ENCODE results near the gene EPAS1. TPM values are rescaled to one million over a fixed set of nuclear protein-coding genes. Genes with fewer than 3 reads are reported as not detected.

The EPAS1 gene
- total and polyA plus RNA-seq, 2 of the 13 experiments (the other 11 are each of a cell fraction or from before 2014, with no cell fraction given): 47.1 to 182 TPM

DNA sequence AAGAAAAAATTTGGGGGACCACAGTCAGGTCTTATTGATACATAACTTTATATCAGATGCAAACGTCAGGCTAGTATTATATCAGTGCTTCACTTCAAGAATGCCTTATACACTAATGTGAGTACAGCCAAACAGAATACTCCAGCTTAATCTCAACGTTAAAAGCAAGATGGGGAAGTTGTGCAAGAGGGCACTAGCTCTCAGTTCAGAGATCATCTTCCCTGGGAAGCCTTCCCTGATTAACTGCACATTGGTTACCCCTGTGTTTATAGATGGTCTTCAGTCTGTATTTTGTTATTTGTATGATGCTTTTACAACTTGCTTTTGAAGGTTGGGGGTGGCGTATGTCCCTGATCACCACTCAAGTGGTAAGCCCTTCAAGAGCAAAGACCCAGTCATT lies 11.4 kb downstream of the EPAS1 start (continued):
- TF ChIP-seq, protein P1, sequence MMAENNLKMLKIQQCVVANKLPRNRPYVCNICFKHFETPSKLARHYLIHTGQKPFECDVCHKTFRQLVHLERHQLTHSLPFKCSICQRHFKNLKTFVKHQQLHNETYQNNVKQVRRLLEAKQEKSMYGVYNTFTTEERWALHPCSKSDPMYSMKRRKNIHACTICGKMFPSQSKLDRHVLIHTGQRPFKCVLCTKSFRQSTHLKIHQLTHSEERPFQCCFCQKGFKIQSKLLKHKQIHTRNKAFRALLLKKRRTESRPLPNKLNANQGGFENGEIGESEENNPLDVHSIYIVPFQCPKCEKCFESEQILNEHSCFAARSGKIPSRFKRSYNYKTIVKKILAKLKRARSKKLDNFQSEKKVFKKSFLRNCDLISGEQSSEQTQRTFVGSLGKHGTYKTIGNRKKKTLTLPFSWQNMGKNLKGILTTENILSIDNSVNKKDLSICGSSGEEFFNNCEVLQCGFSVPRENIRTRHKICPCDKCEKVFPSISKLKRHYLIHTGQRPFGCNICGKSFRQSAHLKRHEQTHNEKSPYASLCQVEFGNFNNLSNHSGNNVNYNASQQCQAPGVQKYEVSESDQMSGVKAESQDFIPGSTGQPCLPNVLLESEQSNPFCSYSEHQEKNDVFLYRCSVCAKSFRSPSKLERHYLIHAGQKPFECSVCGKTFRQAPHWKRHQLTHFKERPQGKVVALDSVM (CRISPR knock-in tag; IDR thresholded peaks at IDR 0.05): no peak
- TF ChIP-seq ZNF772 (CRISPR knock-in tag; IDR thresholded peaks at IDR 0.05): 0 out of 2 replicates have a peak, but pooled peaks have one; percentile 58
- no peak for TF ChIP-seq DMAP1 (CRISPR knock-in tag; IDR thresholded peaks at IDR 0.05)
- no peak for TF ChIP-seq BATF2 (CRISPR knock-in tag; IDR thresholded peaks at IDR 0.05)
- TF ChIP-seq ESRRA (CRISPR knock-in tag; IDR thresholded peaks at IDR 0.05; ENCODE audit: low read depth): no peak
- TF ChIP-seq, protein P2, sequence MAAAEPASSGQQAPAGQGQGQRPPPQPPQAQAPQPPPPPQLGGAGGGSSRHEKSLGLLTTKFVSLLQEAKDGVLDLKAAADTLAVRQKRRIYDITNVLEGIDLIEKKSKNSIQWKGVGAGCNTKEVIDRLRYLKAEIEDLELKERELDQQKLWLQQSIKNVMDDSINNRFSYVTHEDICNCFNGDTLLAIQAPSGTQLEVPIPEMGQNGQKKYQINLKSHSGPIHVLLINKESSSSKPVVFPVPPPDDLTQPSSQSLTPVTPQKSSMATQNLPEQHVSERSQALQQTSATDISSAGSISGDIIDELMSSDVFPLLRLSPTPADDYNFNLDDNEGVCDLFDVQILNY (CRISPR knock-in tag; conservative IDR thresholded peaks at IDR 0.05): no peak
- TF ChIP-seq KDM1A (CRISPR knock-in tag; IDR thresholded peaks at IDR 0.05): peak; percentile 56; the same call in 1 of the 2 replicates
- no peak for TF ChIP-seq ZNF605 (CRISPR knock-in tag; IDR thresholded peaks at IDR 0.05)
- no peak for TF ChIP-seq ZNF709 (CRISPR knock-in tag; IDR thresholded peaks at IDR 0.05)
- TF ChIP-seq KLF16 (CRISPR knock-in tag; IDR thresholded peaks at IDR 0.05): peak in 1 of 2 experiments; percentile 69; a peak in 1 of 4 replicates
- TF ChIP-seq SOX5 (CRISPR knock-in tag; IDR thresholded peaks at IDR 0.05; ENCODE audit: borderline replicate concordance): peak; percentile 73; the same call in 1 of the 2 replicates
- TF ChIP-seq HOXA9 (CRISPR knock-in tag; IDR thresholded peaks at IDR 0.05; ENCODE audit: borderline replicate concordance): no peak
- peak; percentile 81; the same call in 1 of the 2 replicates for TF ChIP-seq ETV5 (CRISPR knock-in tag; IDR thresholded peaks at IDR 0.05; ENCODE audit: borderline replicate concordance)
- no peak for TF ChIP-seq MATR3 (CRISPR knock-in tag; IDR thresholded peaks at IDR 0.05)
- no peak for TF ChIP-seq ZNF317 (CRISPR knock-in tag; IDR thresholded peaks at IDR 0.05)
- no peak for TF ChIP-seq MBD4 (IDR thresholded peaks at IDR 0.05; ENCODE audit: borderline replicate concordance, low read length)
- TF ChIP-seq IKZF1 (IDR thresholded peaks at IDR 0.05): no peak
- TF ChIP-seq TFE3 (CRISPR knock-in tag; IDR thresholded peaks at IDR 0.05): 0 out of 2 replicates have a peak, but pooled peaks have one; percentile 34
- 0 out of 2 replicates have a peak, but pooled peaks have one; percentile 28 for TF ChIP-seq ZBTB20 (CRISPR knock-in tag; IDR thresholded peaks at IDR 0.05; ENCODE audit: borderline replicate concordance, low read depth)
- TF ChIP-seq ZNF792 (CRISPR knock-in tag; IDR thresholded peaks at IDR 0.05): 0 out of 2 replicates have a peak, but pooled peaks have one; percentile 45
- TF ChIP-seq, protein P3, sequence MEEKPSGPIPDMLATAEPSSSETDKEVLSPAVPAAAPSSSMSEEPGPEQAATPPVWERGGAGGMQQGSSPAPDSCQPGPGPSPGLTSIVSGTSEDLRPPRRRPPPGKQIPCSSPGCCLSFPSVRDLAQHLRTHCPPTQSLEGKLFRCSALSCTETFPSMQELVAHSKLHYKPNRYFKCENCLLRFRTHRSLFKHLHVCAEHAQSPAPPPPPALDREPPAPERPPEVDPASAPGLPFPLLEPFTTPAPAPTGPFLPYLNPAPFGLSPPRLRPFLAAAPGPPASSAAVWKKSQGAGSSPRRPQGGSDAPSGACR (CRISPR knock-in tag; IDR thresholded peaks at IDR 0.05): no peak; the same call in 1 of the 2 replicates
- TF ChIP-seq, protein P4, sequence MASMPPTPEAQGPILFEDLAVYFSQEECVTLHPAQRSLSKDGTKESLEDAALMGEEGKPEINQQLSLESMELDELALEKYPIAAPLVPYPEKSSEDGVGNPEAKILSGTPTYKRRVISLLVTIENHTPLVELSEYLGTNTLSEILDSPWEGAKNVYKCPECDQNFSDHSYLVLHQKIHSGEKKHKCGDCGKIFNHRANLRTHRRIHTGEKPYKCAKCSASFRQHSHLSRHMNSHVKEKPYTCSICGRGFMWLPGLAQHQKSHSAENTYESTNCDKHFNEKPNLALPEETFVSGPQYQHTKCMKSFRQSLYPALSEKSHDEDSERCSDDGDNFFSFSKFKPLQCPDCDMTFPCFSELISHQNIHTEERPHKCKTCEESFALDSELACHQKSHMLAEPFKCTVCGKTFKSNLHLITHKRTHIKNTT (CRISPR knock-in tag; IDR thresholded peaks at IDR 0.05): no peak
- peak; percentile 84 for TF ChIP-seq ZBTB43 (CRISPR knock-in tag; conservative IDR thresholded peaks at IDR 0.05)
- peak; percentile 71; the same call in 1 of the 2 replicates for TF ChIP-seq NR2F6 (IDR thresholded peaks at IDR 0.05)
- peak; percentile 84 for TF ChIP-seq NR2F6 (CRISPR knock-in tag; IDR thresholded peaks at IDR 0.05)
